Upper lobe of right lung (tissue), 1 donor: ENCODE measurements around the gene MXRA8. TPM values are rescaled to one million over a fixed set of nuclear protein-coding genes. Genes with fewer than 3 reads are reported as not detected.

Source experiments
- ATAC-seq: fragments of 200-7000 bp; cut with Tn5 transposase; one replicate; pipeline ENCODE4 v1.9.1; 2020; ENCODE audit warnings: mild to moderate bottlenecking, moderate library complexity
- DNase-seq: peaks from one replicate; pipeline ENCODE4 v3.0.0-alpha.2; 2020
- H3K27ac ChIP-seq: fragments of 200-600 bp; one replicate; pipeline ENCODE4 v1.8.0; 2022
- H3K27me3 ChIP-seq: fragments of 200-600 bp; one replicate; pipeline ENCODE4 v1.8.0; 2022; ENCODE audit warnings: mild to moderate bottlenecking
- H3K36me3 ChIP-seq: fragments of 200-600 bp; one replicate; pipeline ENCODE4 v1.8.0; 2022
- H3K4me1 ChIP-seq: fragments of 200-600 bp; one replicate; pipeline ENCODE4 v1.8.0; 2022
- H3K4me3 ChIP-seq: fragments of 200-600 bp; one replicate; pipeline ENCODE4 v1.8.0; 2022; ENCODE audit warnings: mild to moderate bottlenecking
- H3K9me3 ChIP-seq: fragments of 200-600 bp; one replicate; pipeline ENCODE4 v1.8.0; 2022
- intact Hi-C: fragments of 100-400 bp; cut with DNase I; formaldehyde crosslinking; loops from one replicate; pipeline ENCODE4 v1.11.0; 2022
- total RNA-seq: library from RNA; stranded (reverse); fragmentation: NEBNext Ultra II Directional; extraction: Animal tissue kit (Norgen Biotek cat#: 25700); gene quantifications from one replicate; pipeline ENCODE4 v1.2.1, GENCODE V29; 2021
- TF ChIP-seq, protein P1 (sequence below): fragments of 200-600 bp; IDR thresholded peaks from one replicate; pipeline ENCODE4 v1.8.0; 2022; ENCODE audit warnings: antibody characterized with exemption
- donor health status: DM: no; HTN: yes; CAD: no; lungs with severe emphysema.

Gene MXRA8
- total RNA-seq, 1 donor from 2014 or later: 66.3 TPM

DNA sequence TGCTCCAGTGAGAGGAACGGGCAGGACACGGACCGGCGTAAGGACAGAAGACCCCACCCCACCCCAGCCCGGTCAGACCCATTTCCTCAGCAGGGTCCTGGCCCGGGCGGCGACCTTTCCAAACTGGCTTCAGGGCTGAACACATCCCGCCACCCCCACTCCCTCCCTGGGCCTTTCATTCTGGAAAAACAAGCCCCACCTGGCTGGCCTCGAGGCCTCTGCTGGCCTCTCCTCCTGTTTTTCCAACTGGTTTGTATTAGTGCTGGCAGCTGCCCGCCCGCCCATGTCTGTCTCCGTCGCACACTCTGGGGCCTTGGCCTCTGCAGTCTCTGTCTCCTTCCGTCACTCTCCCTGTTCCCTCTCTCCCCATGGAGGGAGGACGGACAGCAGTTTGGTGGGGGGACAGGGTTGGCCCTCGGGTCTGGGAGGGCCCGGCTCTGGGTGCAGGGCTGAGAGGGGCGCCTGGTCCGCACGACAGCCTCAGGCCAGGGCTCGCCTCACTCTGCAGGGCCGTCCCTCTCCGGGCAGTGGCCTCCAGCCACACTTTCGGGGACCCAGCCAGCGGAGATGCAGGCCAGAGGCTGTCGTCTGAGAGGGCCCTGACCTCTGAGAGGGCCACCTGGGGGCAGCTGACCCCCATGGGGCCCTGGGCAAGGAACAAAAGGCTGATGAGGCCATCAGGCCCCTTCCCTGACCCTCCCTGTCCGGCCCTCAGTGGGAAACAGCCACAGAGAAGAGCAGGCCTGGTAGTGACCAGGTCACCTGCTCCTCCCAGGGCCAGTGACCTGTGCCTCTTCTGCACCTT lies 1.5 kb upstream of the MXRA8 start:
- no peaks in the 10 kb centered on the region for H3K9me3 ChIP-seq
- DNase-seq (peak; percentile 68), ATAC-seq (no peak)
- no peak overlapping the region for H3K4me3 ChIP-seq
- intact Hi-C loops: no loop called here
- H3K4me1 ChIP-seq: peaks cover 20% of the 10 kb centered on the region
- H3K36me3 ChIP-seq: no peaks in the 10 kb centered on the region
- TF ChIP-seq, protein P1, sequence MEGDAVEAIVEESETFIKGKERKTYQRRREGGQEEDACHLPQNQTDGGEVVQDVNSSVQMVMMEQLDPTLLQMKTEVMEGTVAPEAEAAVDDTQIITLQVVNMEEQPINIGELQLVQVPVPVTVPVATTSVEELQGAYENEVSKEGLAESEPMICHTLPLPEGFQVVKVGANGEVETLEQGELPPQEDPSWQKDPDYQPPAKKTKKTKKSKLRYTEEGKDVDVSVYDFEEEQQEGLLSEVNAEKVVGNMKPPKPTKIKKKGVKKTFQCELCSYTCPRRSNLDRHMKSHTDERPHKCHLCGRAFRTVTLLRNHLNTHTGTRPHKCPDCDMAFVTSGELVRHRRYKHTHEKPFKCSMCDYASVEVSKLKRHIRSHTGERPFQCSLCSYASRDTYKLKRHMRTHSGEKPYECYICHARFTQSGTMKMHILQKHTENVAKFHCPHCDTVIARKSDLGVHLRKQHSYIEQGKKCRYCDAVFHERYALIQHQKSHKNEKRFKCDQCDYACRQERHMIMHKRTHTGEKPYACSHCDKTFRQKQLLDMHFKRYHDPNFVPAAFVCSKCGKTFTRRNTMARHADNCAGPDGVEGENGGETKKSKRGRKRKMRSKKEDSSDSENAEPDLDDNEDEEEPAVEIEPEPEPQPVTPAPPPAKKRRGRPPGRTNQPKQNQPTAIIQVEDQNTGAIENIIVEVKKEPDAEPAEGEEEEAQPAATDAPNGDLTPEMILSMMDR: no peak
- H3K27ac ChIP-seq: peak overlapping the region; percentile 81
- peaks cover 13% of the 10 kb centered on the region for H3K27me3 ChIP-seq

DNA sequence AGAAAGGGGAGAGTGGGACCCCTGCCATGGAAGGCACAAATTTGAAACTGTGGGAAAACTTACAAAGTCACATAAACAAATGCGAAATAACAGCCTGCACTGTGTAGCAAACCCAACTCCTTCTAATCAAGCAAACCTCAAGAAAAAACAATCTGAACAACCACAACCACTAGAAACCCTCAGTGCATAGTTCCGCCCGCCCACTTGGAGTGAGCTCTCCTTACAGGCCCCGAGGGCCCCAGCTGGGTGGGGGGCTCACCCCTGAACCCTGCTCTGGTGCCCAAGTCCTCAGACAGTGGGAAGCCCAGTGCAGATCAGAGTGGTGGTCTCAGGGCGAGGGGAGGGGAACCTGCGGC lies 931 bp upstream of the MXRA8 start:
- Histone ChIP-seq H3K27me3 (peaks cover 13% of the 10 kb centered on the region), H3K4me3 (no peak overlapping the region), H3K4me1 (peaks cover 25% of the 10 kb centered on the region), H3K27ac (peak overlapping the region; percentile 81), H3K36me3 (no peaks in the 10 kb centered on the region), H3K9me3 (no peaks in the 10 kb centered on the region)
- TF ChIP-seq, protein P1: no peak
- no peak for ATAC-seq
- intact Hi-C loops: no loop called here
- no peak for DNase-seq

DNA sequence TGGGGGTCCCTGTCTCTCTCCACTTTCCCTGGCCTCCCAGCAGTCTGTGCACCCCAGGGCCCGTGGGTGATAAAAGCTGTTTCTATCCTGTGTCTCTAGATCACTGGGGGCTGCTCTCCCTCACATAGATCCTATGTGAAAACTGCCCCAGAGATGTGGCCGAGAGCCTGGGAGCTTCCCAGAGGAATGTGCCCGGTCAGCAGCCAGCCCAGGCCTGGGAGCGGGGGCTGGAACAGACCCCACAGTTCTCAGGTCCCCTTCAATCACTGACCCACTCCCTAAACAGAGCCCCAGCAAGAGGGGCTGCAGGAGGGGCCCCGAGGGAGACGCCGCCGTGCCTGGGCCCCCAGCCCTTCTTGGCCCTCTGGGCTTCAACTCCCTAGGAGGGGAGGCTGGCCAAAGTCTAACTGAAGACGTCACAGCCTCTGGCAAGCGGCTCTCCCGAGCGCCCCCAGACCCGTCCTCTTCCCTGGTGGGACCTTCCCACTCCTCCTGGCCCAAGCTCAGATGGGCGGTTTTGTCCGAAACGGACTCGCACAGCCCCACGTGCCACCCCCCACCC lies 403 bp downstream of the MXRA8 start:
- H3K4me3 ChIP-seq: peak overlapping the region; percentile 54
- H3K36me3 ChIP-seq: no peaks in the 10 kb centered on the region
- no peaks in the 10 kb centered on the region for H3K9me3 ChIP-seq
- ATAC-seq: no peak
- intact Hi-C loops: no loop called here
- H3K4me1 ChIP-seq: peaks cover 35% of the 10 kb centered on the region
- peak overlapping the region; percentile 81 for H3K27ac ChIP-seq
- DNase-seq: no peak
- H3K27me3 ChIP-seq: peaks cover 23% of the 10 kb centered on the region
- TF ChIP-seq, protein P1: no peak

DNA sequence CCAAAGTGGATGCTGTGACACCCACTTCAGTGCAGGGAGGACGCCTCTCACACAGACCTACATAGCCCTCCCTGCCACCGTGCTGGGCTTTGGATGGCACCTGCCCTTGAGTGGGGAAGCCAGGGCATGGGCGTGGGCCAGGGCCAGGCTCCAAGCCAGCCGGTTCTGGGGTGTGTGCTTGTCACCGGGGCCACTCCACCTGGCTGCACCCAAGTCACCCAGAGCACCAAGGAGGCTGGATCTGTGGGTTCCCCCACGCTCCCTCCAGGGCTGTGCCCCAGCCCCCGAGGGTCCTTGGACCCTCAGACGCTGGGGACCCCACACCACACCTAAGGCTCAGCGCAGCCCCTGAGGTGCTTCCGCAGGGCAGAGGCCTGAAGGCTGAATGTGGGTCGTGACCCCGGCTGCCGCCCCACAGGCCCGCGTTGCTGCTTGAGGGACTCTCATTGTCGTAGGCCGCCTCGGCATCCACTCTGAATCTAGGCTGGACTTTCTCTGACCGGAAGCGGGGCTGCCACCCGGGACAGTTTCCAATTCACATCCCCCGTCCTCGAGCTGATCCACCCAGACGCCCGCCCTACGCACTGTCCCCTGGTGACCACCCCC lies 1.5 kb downstream of the MXRA8 start:
- Histone ChIP-seq H3K4me1 (peaks cover 35% of the 10 kb centered on the region), H3K27ac (peak overlapping the region; percentile 81), H3K9me3 (no peaks in the 10 kb centered on the region), H3K27me3 (peaks cover 23% of the 10 kb centered on the region), H3K36me3 (no peaks in the 10 kb centered on the region), H3K4me3 (peak overlapping the region; percentile 54)
- DNase-seq (no peak), ATAC-seq (peak; percentile 20)
- intact Hi-C loops: no loop called here
- TF ChIP-seq, protein P1: no peak

DNA sequence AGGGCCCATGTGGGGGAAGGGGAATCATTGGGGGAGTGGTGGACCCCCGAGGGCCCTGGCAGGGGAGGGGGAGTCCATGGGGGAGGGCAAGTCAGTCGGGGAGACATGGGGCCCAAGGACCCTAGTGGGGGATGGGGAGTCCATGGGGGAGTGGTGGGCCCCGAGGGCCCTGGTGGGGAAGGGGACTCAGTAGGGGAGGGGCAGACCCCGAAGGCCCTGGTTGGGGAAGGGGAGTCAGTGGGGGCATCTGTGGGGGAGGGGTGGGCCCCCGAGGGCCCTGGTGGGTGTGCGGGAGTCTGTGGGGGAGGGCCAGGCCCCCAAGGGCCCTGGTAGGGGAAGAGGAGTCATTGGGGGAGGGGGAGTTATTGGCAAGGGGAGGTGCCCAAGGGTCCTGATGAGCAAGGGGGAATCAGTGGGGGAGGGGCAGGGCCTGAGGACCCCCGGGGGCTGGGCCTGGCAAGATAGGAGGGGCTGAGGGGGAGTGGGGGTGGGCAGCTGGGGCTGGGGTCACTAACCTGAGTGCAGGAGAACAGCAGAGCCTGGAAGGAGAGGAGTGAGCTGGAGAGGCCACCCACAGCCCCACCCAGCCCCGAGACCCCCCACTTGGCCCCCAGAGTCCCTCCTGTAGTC lies 2.1 kb downstream of the MXRA8 start:
- ATAC-seq (no peak), DNase-seq (no peak)
- H3K4me3 ChIP-seq: peak overlapping the region; percentile 54
- no peaks in the 10 kb centered on the region for H3K36me3 ChIP-seq
- H3K4me1 ChIP-seq: peaks cover 35% of the 10 kb centered on the region
- peak overlapping the region; percentile 81 for H3K27ac ChIP-seq
- H3K9me3 ChIP-seq: no peaks in the 10 kb centered on the region
- TF ChIP-seq, protein P1: no peak
- H3K27me3 ChIP-seq: peaks cover 23% of the 10 kb centered on the region
- intact Hi-C loops: no loop called here
